ENCODE measurements around the gene PEAK1. TPM values are rescaled to one million over a fixed set of nuclear protein-coding genes. Genes with fewer than 3 reads are reported as not detected.

Gene PEAK1
- total RNA-seq, 1 donor from 2014 or later, result 32.3 TPM

- TF ChIP-seq CTCF (IDR thresholded peaks at IDR 0.05; ENCODE audit: unreplicated experiment), result no peak
- H3K36me3 Mint-ChIP-seq (ENCODE audit: insufficient read depth), result no peaks in the 10 kb centered on the region
- H3K27ac Mint-ChIP-seq, result no peak overlapping the region
- H3K4me1 Mint-ChIP-seq (ENCODE audit: low read depth), result peaks cover 22% of the 10 kb centered on the region
- no peaks in the 10 kb centered on the region for H3K9me3 Mint-ChIP-seq (ENCODE audit: low read depth)
- no peak overlapping the region for H3K4me3 Mint-ChIP-seq (ENCODE audit: low read depth)
- no peak for DNase-seq (ENCODE audit: low spot score, unreplicated experiment)
- no peaks in the 10 kb centered on the region for H3K27me3 Mint-ChIP-seq
These were observed 200.1 kb downstream of the PEAK1 start for GRCh38 chr15:77219841-77220240.

GRCh38 chr15:77209221-77209620 is 210.7 kb downstream of the PEAK1 start:
- Mint-ChIP-seq H3K27me3 (no peaks in the 10 kb centered on the region), H3K36me3 (ENCODE audit: insufficient read depth) (peaks cover 9% of the 10 kb centered on the region), H3K4me3 (ENCODE audit: low read depth) (no peak overlapping the region), H3K27ac (no peak overlapping the region), H3K9me3 (ENCODE audit: low read depth) (peaks cover 5% of the 10 kb centered on the region), H3K4me1 (ENCODE audit: low read depth) (no peaks in the 10 kb centered on the region)
- no peak for DNase-seq (ENCODE audit: low spot score, unreplicated experiment)
- TF ChIP-seq CTCF (IDR thresholded peaks at IDR 0.05; ENCODE audit: unreplicated experiment), result no peak

DNA sequence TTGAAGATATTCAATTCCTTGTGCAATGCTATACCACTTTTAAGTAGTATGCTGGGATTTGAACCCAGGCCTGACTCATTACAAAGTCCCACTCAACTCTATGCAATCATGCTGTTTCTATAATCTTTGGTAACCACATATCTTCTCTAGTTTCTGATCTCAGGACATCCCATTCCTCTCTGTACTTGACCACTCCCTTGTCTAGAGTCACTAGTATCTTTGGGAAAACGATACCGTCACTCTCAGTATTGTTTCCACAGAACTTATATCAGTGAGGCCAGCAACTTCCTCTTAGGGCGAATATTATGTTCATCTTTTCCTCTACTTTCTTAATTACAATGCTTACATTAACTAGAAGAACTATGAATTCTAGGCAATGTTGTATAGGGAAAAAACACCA is 211.7 kb downstream of the PEAK1 start:
- Mint-ChIP-seq H3K27me3 (no peaks in the 10 kb centered on the region), H3K9me3 (ENCODE audit: low read depth) (peaks cover 5% of the 10 kb centered on the region), H3K27ac (no peak overlapping the region), H3K36me3 (ENCODE audit: insufficient read depth) (peaks cover 9% of the 10 kb centered on the region), H3K4me3 (ENCODE audit: low read depth) (no peak overlapping the region), H3K4me1 (ENCODE audit: low read depth) (no peaks in the 10 kb centered on the region)
- DNase-seq (ENCODE audit: low spot score, unreplicated experiment), result no peak
- TF ChIP-seq CTCF (IDR thresholded peaks at IDR 0.05; ENCODE audit: unreplicated experiment), result no peak

DNA sequence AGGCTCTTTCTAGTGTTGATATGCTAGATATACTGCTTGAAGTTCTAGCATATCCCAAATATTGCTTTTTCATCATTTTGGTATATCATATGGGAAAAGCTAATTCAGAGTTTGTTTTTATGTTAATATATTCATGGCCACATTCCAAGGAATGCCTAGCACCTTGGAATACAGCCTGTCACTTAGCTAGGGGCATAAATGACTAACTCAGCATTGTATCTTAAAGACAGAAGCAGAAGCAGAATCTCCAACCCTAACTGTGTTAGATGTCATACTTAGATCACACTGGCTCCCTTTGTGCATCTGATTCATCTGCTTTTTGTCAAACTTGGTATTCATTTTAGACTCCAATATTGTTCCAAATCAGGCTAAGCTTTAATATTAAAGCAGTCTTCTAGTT is 218.2 kb downstream of the PEAK1 start:
- DNase-seq (ENCODE audit: low spot score, unreplicated experiment), result no peak
- Mint-ChIP-seq H3K9me3 (ENCODE audit: low read depth) (peaks cover 10% of the 10 kb centered on the region), H3K4me3 (ENCODE audit: low read depth) (no peak overlapping the region), H3K27me3 (no peaks in the 10 kb centered on the region), H3K36me3 (ENCODE audit: insufficient read depth) (peaks cover 17% of the 10 kb centered on the region), H3K4me1 (ENCODE audit: low read depth) (no peaks in the 10 kb centered on the region), H3K27ac (no peak overlapping the region)
- no peak for TF ChIP-seq CTCF (IDR thresholded peaks at IDR 0.05; ENCODE audit: unreplicated experiment)

DNA sequence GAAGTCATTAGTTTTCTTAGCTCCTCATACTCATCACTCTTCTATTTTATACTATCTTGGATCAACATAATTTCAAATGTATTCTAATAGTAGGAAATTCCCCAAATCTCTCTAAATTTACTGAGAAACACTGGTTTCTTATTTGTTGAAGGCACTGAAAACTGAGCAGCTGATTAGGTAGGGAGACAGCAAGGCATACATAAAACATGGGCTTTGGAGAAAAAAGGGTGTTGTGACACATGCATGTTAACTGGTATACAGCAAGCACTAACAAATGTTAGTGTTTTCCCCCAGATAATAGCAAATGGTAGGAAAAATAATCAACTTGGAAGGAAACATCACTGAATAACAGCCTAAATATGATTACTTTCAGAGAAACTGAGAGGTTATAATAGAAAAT is 223.5 kb downstream of the PEAK1 start:
- no peak overlapping the region for H3K4me3 Mint-ChIP-seq (ENCODE audit: low read depth)
- no peaks in the 10 kb centered on the region for H3K27me3 Mint-ChIP-seq
- no peaks in the 10 kb centered on the region for H3K4me1 Mint-ChIP-seq (ENCODE audit: low read depth)
- H3K9me3 Mint-ChIP-seq (ENCODE audit: low read depth), result peaks cover 10% of the 10 kb centered on the region
- no peak for DNase-seq (ENCODE audit: low spot score, unreplicated experiment)
- no peak for TF ChIP-seq CTCF (IDR thresholded peaks at IDR 0.05; ENCODE audit: unreplicated experiment)
- no peak overlapping the region for H3K27ac Mint-ChIP-seq
- peaks cover 14% of the 10 kb centered on the region for H3K36me3 Mint-ChIP-seq (ENCODE audit: insufficient read depth)

Measured in progenitor cell of endocrine pancreas (in vitro differentiated cells).